HG02610 (cell line): ENCODE data around the gene ZNF333.
"Not testable (repeated sequence)": the region's sequence is repeated elsewhere in the genome, so short reads cannot be mapped to it uniquely, and the experiment has no call there.

ENCODE experiments used
- ATAC-seq: cut with Tn5 transposase; IDR thresholded peaks from one replicate; pipeline ENCODE4 v1.9.1; 2021; ENCODE audit warnings: mild to moderate bottlenecking, moderate library complexity; ENCODE audit not compliant: unreplicated experiment

Gene ZNF333

DNA sequence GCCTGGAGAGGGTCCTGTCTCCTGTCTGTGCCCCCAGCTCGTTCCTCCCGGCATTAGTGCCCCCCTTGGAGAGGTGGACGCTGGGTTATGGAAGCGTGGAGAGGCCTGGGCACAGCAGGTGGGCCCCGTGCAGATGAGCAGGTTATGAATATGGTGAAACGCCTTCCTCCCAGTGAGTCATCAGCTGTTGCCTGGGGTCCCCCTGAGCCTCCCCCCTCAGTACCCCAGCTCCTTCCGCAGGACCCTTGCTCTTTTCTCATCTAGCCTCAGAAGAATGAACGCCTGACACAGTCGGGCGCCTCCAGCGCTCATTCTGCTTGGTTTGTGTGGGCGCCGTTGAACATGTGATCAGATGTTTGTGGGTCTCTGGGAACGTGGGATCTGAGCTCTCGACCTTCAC is 76.0 kb downstream of the ZNF333 start:
- not testable (repeated sequence) for ATAC-seq

DNA sequence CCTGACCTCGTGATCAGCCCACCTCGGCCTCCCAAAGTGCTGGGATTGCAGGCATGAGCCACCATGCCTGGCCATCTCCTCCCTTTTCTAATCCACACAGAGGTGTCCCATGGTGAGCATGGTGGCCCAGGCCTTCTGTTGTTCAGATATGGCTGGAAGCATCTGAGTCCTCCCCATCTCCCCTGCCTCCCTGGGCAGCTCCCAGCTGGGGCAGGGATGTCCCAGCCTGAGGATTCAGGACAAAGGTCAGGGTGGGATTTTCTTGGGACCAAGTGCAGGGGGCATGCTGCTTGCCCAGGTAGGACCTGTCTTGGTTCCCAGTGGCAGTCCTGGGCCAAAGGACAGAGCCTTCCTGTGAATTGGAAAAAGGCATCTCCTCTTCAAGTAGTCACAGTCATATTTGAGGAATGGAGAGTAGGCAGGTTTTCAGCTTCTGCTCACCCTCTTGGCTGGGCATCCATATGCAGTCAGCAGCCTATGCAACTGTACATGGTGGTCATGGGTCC is 77.7 kb downstream of the ZNF333 start:
- ATAC-seq, result no peak

DNA sequence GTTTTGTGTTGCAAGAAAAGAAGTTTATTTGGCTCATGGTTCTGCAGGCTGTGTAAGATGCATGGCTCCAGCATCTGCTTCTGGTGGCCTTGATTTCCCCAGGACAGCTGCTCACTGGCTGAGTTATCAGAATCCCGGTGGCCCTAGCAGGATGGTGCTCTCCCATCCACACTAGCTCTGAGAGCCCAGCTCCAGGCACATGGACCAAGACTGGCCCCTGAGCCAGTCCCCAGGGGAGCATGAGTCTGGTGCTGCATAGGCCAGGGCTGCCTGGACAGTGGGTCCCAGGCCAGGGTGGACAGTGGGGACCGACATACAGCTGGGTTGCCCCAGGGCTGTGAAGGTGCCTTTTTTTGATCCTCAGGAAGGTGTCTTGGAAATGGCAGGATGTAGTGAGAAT is 78.2 kb downstream of the ZNF333 start:
- no peak for ATAC-seq

DNA sequence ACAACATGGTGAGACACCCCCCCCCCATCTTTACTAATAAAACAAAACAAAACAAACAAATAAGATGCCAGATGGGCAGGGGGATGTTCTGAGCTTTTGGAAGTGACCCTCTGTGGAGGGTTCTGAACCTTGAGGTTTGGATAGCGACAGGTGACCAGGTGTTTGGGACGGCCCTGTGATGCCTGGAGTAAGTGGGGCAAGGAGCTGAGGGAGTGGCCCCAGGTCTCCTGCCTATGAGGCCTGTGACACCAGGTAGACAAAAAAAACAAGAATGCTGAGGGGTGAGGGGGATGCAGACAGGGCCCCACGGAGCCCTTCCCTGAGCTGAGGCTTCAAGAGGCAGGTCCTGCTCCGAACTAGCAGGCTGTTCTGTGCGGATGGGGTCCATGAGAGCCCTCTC is 79.4 kb downstream of the ZNF333 start:
- ATAC-seq, result no peak

DNA sequence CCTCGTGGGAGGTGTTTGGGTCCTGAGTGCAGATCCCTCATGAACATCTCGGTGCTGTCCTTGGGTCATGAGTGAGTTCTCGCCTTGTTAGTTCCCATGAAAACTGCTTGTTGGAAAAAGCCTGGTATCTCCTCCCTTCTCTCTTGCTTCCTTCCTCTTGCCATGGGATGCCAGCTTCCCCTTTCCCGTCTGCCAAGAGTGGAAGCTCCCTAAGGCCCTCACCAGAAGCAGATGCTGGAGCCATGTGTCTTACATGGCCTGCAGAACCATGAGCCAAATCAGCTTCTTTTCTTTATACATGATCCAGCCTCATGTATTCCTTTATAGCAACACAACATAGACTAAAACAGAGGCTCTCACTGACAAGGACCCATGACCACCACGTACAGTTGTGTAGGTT is 80.3 kb downstream of the ZNF333 start:
- no peak for ATAC-seq

DNA sequence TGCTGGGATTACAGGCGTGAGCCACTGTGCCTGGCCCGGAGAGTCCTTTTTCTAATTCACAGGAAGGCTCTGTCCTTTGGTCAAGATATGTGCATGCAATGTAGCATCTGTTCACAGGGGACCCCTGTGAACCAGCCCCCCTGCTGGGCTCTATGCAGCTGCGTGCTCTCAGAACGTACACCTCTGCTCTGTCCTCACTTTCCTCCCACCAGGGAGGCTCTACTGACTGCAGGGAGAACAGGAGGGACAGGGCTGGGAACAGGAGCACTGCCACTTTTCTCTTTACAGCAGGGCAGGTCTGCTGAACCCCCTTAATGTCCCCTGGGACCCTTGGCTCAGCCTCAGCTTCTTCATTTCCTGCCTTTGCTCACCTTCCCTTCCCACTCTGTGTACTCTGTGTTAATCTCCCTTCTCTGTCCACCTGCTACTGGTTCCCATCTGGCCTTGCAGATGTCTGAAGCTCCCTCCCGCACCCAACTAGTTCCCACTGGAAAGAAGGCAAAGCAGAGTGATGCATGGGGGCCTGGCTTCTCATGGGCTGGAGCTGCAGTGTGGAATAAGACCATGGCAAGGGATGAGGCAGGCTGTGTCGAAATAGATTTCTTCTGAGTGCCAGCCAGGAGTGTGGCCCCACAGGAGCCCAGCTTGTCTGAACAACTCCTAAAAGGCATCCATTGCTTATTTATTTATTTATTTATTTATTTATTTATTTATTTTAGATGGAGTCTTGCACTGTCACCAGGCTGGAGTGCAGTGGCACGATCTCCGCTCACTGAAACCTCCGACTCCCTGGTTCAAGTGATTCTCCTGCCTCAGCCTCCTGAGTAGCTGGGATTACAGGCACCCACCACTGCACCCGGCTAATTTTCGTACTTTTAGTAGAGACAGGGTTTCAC is 81.3 kb downstream of the ZNF333 start:
- no peak for ATAC-seq

DNA sequence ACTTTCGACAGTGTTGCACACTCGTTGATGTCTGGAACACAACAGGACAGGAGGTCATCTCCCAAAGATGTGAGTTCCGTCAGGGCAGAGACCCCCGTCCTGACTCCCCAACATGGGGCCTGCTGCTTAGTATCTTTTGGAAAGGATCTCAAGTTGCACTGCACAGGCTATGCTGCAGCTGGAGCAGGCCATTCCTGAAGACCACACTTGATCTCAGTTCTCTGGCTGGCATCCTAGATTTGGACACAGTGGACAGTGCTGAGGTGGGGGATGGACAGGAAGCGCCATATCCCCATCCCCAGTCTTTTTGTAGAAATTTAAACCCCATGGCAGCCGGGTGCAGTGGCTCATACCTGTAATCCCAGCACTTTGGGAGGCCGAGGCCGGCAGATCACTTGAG is 82.6 kb downstream of the ZNF333 start:
- no peak for ATAC-seq

DNA sequence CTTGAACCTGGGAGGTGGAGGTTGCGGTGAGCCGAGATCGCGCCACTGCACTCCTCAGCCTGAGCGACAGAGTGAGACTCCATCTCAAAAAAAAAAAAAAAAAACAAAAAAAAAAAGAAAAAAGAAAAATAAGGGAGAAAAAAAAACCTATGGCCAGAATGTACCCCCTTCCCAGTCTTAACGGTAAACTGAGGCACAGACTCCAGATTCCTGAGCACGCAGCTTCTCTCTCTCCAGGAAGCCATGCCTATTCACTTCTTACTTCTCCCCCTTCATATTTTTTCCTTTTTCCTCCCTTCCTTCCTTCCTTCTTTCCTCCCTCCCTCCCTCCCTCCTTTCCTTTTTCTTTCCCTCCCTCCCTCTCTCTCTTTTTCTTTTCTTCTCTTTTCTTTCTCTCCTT is 83.1 kb downstream of the ZNF333 start:
- ATAC-seq, result no peak

DNA sequence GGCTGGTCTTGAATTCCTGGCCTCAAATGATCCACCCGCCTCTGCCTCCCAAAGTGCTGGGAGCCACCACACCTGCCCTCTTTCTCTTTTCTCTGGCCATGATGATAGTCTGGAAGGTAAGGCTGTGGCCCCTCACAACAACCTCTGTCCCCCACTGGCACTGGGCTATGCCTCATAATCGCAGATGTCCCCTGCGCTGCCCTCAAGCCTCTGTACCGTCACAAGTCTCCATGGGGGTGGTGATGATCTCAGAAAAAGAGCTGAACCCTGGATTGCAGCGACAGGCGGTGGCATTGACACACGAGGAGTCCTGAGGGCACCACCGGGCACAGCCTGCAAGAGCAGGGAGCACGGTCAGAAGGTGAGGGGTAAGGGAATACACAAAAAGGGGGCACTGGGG is 83.9 kb downstream of the ZNF333 start:
- ATAC-seq, result not testable (repeated sequence)

DNA sequence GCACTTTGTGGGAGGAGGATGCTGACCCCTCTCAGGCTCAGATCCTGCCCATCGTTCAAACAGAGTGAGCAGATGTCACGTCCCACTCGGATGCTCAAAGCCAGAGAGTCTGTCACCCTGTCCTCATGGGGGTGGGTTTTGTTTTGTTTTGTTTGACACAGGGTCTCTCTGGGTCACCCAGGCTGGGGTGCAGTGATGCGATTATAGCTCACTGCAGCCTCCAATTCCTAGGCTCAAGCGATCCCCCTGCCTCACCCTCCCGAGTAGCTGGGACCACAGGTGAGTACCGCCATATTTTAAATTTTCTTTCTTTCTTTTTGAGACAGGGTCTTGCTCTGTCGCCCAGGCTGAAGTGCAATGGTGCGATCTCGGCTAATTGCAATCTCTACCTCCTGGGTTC is 84.5 kb downstream of the ZNF333 start:
- ATAC-seq, result no peak

DNA sequence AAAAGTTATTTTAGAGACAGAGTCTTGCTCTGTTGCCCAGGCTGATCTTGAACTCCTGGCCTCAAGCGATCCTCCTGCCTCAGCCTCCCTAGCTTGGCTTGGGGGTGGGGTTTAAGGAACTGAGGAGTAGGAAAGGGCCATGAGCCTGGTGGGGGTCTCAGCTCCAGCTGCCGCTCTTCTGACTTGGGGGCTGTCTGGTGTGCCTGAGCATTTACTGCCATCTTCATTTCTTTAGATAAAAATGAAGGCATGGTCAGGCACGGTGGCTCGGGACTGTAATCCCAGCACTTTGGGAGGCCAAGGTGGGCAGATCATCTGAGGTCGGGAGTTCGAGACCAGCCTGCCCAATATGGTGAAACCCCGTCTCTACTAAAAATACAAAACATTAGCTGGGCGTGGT is 85.5 kb downstream of the ZNF333 start:
- ATAC-seq, result not testable (repeated sequence)

DNA sequence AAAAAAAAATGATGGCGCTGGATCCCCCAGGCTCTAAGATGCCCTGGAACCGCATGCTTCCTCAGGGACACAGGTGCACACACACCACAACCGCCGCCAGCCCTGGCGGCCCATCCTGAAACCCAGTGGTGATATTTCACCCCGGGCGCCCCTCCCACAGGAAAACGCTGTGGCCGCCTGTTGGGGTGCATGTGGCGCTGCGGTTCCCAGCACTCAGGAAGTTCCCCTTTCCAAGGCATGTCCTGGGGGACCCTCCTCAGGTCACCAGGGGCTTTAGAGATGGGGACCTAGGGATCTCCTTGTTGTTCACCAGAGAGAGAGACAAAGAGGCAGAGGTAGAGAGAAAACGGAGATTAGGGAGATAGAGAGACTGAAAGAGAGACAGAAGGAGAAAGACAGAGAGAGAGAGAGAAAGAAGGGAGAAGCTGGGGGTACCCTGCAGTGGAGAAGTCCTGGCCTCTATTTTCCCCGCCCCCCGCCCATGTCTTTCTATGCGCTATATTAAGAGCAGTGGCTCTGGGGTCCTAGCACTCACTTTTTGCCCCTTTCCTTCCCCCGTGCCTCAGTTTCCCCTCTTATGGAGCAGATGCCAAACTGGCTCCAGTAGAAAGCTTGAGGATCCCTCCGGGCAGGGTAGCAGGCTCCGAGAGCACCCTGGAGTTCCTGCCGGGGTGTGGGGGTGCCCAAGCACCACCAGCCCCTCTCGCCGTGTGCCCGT is 86.2 kb downstream of the ZNF333 start:
- ATAC-seq, result no peak

DNA sequence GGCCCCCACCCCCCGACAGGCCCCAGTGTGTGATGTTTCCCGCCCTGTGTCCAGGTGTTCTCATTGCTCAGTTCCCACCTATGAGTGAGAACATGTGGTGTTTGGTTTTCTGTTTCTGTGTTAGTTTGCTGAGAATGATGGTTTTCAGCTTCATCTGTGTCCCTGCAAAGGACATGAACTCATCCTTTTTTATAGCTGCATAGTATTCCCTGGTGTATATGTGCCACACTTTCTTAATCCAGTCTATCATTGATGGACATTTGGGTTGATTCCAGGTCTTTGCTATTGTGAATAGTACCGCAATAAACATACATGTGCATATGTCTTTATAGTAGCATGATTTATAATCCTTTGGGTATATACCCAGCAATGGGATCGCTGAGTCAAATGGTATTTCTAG is 87.8 kb downstream of the ZNF333 start:
- ATAC-seq, result not testable (repeated sequence)

DNA sequence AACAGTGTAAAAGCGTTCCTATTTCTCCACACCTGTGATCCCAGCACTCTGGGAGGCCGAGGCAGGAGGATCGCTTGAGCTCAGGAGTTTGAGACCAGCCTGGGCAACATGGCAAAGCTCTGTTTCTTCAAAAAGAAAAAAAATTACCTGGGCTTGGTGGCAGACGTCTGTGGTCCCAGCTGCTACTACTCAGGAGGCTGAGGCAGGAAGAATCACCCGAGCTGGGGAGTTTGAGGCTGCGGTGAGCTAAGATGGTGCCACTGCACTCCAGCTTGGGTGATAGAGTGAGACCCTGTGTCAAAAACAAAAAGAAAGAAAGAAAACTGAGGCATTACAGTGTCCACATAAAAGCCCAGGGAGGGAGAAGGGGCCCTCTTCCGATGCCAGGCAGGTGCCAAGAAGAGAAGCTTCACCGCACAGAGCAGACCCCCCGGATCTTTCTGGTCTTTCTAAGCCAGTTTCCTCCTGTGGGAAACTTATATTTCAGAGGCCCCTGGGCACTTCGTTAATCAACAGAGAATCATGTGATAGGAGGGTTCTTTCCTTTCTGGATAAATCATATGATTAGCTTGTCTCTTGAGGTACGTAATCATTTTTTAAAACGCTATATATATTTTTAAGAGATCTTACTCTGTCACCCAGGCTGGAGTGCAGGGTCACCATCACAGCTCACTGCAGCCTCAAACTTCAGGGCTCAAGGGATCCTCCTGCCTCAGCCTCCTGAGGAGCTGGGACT is 88.4 kb downstream of the ZNF333 start, which contains the start of gene ADGRE2:
Gene ADGRE2, minus strand, starts transcription at position 451 of the 736 bp plus-strand sequence. CDS start 1,804 bp downstream, outside the sequence.
- not testable (repeated sequence) for ATAC-seq

DNA sequence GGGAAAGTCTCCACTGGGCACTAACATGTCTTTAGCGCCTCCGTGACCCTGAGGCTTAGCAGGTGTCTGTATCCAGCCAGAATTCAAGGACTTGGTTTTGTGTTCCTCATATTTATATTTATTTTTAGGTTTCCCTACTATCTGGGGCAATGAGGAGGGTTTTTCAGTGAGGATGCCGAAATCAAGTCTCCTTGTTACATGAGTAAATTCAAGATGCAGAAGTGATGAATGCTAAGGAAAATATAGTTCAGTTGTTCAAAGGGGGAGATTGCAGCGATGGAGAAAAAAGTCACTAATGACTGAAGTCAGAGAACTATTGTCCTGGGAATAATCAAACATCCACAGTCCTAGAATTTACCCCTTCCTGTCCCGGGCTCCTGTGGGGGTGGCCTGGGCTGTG is 89.3 kb downstream of the ZNF333 start:
- no peak for ATAC-seq

DNA sequence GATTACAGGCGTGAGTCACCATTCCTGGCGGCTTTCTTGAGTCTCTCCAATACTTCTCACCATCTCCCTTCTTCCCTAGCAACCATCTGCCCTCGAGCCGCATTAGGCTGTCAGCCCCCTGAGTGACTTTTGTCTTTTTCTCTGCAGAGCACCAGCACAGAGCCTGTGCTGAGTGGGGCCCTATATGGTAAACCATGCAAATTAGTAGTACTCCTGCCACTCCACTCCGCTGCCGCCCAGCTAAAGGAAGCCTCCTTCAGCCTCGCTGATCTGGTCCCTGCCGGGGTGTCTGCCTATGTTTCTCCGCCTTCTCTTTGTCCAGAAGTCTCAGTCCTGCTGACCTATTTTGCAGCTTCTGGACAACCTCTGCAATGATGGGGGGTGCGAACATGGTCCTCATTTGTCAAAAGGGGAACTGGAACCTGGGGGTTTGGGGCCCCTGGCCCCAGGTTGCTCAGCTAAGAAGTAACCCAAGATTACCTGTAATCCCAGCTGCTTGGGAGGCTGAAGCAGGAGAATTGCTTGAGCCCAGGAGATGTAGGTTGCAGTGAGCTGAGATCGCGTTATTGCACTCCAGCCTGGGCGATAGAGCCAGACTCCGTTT is 90.9 kb downstream of the ZNF333 start:
- ATAC-seq, result not testable (repeated sequence)

DNA sequence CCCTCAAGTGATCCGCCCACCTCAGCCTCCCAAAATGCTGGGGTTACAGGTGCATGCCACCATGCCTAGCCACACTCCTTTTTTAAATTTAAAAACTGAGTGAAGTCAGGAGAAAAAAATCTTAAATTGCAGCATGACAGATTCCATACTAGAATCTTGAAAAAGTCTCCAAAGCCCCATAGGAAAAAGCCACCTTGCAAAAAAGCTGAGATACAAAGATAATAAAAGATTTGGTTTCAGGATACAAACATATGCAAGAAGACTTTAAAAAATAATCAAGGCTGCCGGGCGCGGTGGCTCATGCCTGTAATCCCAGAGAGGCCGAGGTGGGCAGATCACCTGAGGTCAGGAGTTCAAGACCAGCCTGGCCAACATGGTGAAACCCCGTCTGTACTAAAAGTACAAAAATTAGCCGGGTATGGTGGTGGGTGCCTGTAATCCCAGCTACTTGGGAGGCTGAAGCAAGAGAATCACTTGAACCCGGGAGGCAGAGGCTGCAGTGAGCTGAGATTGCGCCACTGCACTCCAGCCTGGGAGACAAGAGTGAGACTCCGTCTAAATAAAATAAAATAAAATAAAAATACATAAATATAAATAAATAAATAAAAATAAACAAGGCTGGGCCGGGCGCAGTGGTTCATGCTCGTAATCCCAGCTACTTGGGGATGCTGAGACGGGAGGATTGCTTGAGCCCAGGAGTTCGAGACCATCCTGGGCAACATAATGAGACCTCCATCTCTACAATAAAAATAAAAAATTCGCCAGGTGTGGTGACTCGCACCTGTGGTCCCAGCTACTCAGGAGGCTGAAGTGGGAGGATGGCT is 92.1 kb downstream of the ZNF333 start:
- ATAC-seq, result not testable (repeated sequence)

DNA sequence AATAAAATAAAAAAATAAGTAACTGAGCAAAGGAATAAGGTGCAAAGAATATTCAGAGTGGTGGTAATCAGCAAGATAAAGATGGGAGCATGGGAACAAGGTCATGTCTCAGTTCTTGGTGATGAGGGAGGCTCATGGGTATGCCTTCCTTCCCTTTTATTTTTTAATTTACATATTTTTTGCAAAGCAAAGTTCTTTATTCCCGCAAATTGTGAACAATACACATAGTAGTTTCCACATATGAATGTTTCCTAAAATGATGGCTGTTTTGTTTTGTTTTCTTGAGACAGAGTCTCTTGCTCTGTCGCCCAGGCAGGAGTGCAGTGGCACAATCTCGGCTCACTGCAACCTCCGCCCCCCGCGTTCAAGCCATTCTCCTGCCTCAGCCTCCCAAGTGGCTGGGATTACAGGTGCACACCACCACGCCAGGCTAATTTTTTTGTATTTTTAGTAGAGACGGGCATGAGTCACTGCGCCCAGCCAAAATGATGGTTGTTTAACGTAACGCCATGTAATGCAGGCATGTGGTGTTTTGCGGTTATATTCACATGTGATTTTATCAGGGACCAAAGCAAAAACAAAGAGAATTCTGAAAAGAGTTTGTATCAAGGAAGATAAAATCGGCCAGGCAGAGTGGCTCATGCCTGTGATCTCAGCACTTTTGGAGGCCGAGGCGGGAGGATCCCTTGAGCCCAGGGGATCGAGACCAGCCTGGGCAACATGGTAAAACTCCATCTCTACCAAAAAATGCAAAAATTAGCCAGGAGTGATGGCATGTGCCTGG is 93.0 kb downstream of the ZNF333 start:
- ATAC-seq, result no peak
